AG04449 (cell line): ENCODE measurements around the gene EPDR1.
A peak's percentile ranks its signal among the peaks of the same experiment; 100 is the strongest.

Experiments
- CTCF ChIA-PET: fragments of 350-600 bp; formaldehyde crosslinking; extraction: SDS; loops from one replicate; lab custom pipeline; 2021; ENCODE audit warnings: antibody characterized with exemption; lab: Yijun Ruan, JAX
- POLR2A ChIA-PET: fragments of 400-600, 350-600 bp; formaldehyde crosslinking; extraction: SDS; loops from one replicate; lab custom pipeline; 2020; ENCODE audit warnings: antibody characterized with exemption, inconsistent platforms; lab: Yijun Ruan, JAX
- DNase-seq: peaks from one replicate; pipeline ENCODE4 v3.0.0-alpha.2; 2010; ENCODE audit warnings: low read depth, low spot score
- H3K4me3 ChIP-seq: 2 replicates; pipeline ENCODE4 v1.5.1; 2011; ENCODE audit warnings: low read depth, mild to moderate bottlenecking, control low read depth, low read length
- TF ChIP-seq, protein P1 (sequence below): IDR thresholded peaks from one replicate; pipeline ENCODE4 v1.5.1; 2011; ENCODE audit warnings: mild to moderate bottlenecking, moderate library complexity, low read length, control low read depth, inconsistent platforms; ENCODE audit not compliant: insufficient read depth; ENCODE audit errors: missing control alignments

The EPDR1 gene

DNA sequence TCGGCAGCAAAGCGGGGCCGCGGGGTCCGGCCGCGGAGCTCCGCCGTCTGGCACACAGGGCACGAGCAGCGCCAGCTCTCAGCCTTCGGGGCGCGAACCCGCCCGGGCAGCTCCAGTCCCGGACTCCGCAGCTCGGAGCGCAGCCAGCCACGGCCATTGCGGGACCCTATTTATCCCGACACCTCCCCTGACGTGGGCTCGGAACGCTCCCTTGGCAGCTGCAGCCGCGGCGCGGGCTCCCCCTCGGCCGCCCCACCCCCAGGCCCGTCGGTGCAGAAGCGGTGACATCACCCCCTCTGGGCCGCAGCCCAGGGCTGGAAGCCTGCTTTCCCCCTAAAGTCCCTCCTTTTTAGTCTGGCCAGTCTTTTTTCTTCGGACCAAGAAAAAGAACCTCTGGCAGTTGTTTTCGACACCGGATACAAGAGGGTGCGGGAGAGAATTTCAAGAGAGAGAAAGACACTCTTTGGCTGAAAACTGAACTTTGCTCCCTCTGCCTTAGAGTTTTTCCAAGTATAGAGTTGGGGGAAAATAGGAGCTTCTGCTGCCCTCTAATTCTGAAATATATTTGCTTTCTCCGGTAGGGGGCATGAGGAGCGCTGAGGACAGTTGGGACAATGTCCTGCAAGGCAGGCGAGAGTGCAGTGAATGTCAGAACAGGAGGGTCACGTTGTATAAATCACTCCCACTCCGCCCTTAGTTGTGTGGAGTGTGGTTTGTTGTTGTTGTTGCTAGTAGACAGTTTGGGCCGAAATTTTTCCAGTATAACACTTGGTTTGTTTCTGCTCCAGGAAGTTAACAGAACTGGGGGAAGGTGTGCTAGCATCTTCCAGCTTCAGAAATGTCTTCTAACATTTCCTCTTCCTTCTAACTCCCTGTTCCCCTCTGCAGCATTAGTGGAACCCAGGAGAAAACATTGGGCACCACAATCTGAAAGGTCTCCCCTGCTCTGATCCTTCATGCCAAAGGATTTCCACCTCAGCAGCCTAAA lies 3.5 kb upstream of the EPDR1 start, which contains the start of gene SFRP4:
SFRP4 (minus strand) TSS at position 145 of the 988 bp plus-strand sequence. CDS start 280 bp downstream, outside the sequence.
- ChIA-PET POLR2A (interaction anchor here (0.7 to 1.0 kb wide), 2 partner anchors 9 to 14 kb away, joined by 4 read pairs; no protein-coding TSS in a partner anchor), CTCF (interaction anchor here (0.9 to 5.8 kb wide), 8 partner anchors 11 to 451 kb away, joined by 3 to 46 read pairs (median 4); no protein-coding TSS in a partner anchor)
- peak within 1 kb of the TSS; percentile 55 for H3K4me3 ChIP-seq
- DNase-seq = no peak
- TF ChIP-seq, protein P1, sequence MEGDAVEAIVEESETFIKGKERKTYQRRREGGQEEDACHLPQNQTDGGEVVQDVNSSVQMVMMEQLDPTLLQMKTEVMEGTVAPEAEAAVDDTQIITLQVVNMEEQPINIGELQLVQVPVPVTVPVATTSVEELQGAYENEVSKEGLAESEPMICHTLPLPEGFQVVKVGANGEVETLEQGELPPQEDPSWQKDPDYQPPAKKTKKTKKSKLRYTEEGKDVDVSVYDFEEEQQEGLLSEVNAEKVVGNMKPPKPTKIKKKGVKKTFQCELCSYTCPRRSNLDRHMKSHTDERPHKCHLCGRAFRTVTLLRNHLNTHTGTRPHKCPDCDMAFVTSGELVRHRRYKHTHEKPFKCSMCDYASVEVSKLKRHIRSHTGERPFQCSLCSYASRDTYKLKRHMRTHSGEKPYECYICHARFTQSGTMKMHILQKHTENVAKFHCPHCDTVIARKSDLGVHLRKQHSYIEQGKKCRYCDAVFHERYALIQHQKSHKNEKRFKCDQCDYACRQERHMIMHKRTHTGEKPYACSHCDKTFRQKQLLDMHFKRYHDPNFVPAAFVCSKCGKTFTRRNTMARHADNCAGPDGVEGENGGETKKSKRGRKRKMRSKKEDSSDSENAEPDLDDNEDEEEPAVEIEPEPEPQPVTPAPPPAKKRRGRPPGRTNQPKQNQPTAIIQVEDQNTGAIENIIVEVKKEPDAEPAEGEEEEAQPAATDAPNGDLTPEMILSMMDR = peak; percentile 63

DNA sequence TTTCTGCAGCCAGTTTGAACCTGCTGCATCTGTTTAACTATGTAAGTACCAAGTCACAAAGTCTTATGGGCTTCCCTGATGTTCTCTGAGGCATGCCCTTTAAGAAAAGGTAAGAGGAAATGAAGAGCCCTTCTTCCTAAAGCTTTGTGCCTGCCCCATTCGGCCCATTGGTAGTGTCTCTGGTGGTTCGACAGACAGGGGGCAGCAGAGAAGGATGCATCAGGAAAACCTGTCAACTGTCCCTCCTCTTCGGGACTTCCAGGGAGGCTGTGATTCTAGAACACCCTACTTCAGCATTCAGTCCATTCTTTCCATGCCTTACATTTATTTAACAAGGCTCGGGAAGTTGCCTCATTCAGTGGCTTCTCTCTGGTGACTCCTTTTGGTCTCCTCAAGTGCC lies 1.9 kb upstream of the EPDR1 start:
- TF ChIP-seq, protein P1 = no peak
- H3K4me3 ChIP-seq = no peak overlapping the region
- no peak for DNase-seq
- POLR2A ChIA-PET = no interaction called here
- CTCF ChIA-PET = interaction anchor here (1.0 to 5.8 kb wide), 3 partner anchors 10 to 297 kb away, joined by 4 to 46 read pairs (median 14); no protein-coding TSS in a partner anchor

DNA sequence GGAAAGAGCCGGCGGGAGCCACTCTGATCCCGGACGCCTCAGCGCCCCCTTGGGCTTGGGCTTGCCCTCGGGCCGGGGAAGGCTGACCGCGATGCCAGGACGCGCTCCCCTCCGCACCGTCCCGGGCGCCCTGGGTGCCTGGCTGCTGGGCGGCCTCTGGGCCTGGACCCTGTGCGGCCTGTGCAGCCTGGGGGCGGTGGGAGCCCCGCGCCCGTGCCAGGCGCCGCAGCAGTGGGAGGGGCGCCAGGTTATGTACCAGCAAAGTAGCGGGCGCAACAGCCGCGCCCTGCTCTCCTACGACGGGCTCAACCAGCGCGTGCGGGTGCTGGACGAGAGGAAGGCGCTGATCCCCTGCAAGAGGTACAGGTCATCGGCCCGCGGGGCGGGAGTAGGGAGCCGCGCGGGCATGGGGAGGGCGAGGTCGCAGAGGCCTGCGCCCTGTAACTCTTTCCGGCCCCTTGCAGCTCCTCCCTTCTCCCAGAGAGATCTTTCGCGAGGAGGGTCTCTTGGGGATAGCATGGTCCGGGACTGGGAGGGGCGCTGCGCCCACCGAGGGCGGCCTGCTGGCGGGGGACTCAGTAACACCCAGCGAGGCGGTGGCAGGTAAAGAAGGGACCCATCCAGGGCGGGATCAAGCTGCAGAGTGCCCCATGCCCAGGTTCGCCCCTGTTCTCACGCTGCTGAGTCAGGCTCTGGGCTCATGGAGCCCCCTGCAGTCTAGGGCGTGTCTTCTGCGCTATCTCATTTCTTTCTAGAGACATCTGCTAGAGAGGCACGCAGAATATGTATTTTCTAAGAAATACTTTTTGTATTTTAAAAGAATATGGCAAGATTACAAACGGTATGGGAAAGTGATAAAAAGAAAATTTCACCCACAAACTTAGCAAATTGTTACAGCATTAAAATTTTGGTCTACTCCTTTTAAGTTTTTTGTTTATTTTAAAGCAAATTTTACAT lies 687 bp downstream of the EPDR1 start:
- POLR2A ChIA-PET = interaction anchor here (0.7 kb wide), 1 partner anchor 13 kb away, joined by 3 read pairs; no protein-coding TSS in a partner anchor
- peak overlapping the region; percentile 61 for H3K4me3 ChIP-seq
- TF ChIP-seq, protein P1 = peak; percentile 34
- DNase-seq = no peak
- CTCF ChIA-PET = interaction anchor here (1.0 to 5.8 kb wide), 3 partner anchors 9 to 395 kb away, joined by 3 to 46 read pairs (median 5); no protein-coding TSS in a partner anchor

- TF ChIP-seq, protein P1 = no peak
- CTCF ChIA-PET = interaction anchor here (1.0 kb wide), 1 partner anchor 394 kb away, joined by 3 read pairs; no protein-coding TSS in a partner anchor
- DNase-seq = no peak
- peak overlapping the region; percentile 20 for H3K4me3 ChIP-seq
- POLR2A ChIA-PET = interaction anchor here (0.7 kb wide), 1 partner anchor 14 kb away, joined by 3 read pairs; no protein-coding TSS in a partner anchor
Measured at GRCh38 chr7:37921876-37922275, 1.4 kb downstream of the EPDR1 start.

GRCh38 chr7:37923996-37924395 lies 3.6 kb downstream of the EPDR1 start:
- DNase-seq = no peak
- ChIA-PET CTCF (no interaction called here), POLR2A (no interaction called here)
- no peak overlapping the region for H3K4me3 ChIP-seq
- TF ChIP-seq, protein P1 = no peak
